Activated CD8-positive, alpha-beta memory T cell treated with anti-CD3 and anti-CD28 coated beads, Interleukin-2, amount 50 U/mL, for 24 hours (primary cell): ENCODE results near the gene TAMALIN.
A peak's percentile ranks its signal among the peaks of the same experiment; 100 is the strongest.
"Not testable (repeated sequence)": the region's sequence is repeated elsewhere in the genome, so short reads cannot be mapped to it uniquely, and the experiment has no call there.

Experiments
- DNase-seq: peaks from one replicate; pipeline ENCODE4 v3.0.0-alpha.2; 2020; ENCODE audit errors: extremely low read depth

Gene TAMALIN

DNA sequence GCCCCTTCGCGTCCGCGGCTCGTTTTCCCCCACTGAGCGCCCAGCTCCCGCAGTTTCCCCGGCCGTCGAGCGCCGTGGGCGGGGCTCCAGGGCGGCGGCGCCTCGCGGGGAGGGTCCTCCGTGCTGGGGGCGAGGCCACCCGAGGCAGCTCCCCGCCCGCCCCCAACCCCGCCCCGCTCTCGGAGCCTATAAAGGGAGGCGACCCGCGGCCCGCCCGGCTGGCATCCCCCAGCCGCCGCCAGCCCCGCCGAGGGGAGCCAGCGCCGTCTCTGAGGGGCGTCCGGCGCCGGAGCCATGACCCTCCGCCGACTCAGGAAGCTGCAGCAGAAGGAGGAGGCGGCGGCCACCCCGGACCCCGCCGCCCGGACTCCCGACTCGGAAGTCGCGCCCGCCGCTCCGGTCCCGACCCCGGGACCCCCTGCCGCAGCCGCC lies at the start of gene TAMALIN:
Gene TAMALIN, plus strand, starts transcription at position 221 of the 432 bp plus-strand sequence. Its CDS starts 74 bp downstream, at position 295.
- no peak for DNase-seq

DNA sequence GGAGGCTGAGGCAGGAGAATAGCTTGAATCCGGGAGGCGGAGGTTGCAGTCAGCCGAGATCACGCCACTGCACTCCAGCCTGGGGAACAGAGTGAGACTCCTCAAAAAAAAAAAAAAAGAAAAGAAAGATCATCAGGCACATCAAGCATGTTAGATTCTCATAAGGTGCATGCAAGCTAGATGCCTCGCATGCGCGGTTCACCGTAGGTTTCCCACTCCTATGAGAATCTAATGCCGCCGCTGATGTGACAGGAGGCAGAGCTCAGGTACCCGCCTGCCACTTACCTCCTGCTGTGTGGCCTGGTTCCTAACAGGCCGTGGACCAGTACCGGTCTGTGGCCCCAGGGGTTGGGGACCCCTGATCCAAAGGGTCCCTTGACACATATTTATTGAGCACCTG lies 48.2 kb upstream of the TAMALIN start:
- no peak for DNase-seq

DNA sequence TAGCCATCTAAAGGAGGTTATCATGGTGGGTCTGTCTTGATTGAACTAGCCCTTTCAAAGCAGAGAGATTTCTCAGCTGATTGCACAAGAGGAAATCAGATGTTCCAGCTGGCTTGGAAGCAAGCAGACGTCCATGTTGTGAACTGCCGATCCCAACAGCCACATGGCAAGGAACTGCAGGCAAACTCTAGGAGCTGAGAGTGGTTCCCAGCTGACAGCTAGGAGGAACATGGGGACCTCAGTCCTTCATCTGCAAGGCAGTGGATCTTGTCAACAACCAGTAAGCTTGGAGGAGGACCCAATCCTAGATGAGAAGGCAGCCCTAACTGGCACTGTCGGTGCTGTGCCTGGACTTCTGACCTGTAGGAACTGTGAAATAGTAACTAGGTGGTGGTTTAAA lies 47.5 kb upstream of the TAMALIN start:
- no peak for DNase-seq

DNA sequence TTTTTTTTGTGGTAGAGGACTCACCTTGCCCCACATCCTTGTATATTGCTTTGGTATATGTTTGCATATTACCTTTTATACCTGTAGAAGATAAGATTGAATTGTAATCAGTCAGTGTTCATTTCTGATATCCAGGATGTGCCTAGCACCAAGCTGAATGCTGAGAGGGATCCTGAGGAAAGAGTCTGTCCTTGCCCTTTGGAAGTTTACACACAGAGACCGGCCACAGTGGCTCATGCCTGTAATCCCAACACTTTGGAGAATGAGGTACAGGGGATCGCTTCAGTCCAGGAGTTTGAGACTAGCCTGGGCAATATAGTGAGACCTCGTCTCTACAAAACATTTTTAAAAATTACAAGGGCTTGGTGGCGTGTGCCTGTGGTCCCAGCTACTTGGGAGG lies 46.8 kb upstream of the TAMALIN start:
- no peak for DNase-seq

DNA sequence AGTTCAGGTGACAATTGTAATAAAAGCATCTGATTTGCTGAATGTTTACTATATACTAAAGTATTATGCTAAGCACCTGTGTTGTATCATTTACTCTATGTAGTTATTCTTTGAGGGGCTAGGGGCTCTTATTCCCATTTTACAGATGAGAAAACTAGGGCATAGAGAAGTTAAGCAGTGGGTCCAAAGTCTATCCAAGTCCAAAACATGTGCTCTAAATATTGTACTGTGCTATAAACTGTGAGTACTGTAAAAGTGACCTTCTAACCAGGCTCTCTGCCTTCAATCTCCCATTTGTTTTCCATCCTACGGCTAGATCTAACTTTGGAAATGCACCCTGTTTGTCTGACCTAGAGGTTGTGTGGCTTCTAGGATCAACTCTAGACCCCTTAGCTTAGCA lies 46.3 kb upstream of the TAMALIN start:
- no peak for DNase-seq

DNA sequence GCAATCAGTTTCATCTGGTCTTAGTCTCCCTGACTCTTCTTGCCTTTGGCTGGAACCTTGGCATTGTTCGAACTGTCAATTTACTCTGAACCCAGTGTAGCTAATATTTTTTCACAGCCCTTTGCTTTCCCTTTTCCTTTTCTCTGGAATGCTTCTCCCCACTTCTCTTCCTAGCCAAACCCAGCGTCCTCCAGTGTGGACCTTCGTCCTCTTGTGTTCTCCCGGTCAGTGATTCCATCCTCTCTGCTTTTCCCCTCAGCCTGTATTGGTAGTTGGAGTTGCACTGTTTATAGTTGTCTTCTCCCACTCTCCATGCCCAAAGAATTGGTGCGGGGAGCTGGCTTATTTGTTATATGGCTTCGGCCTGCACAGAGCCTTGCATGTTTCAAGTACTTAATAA lies 45.9 kb upstream of the TAMALIN start:
- no peak for DNase-seq

DNA sequence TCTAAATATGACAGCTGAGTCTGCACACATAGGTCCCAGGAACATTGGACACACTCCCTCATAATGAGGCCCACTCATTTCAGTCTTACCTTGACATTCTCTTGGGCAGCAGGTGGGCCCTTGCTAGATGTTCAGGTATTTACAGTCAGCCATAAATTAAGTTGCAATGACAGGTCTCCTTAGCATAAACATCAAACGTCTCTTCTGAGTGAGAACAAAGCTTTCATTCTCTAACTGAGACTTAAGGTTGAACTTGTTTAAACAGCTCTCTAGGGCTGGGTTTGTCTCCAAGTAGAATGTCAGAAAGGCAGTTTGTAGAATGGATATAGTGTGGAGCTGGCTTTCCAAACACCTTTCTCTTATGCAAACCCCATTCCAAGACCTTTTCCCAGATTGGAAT lies 44.9 kb upstream of the TAMALIN start:
- no peak for DNase-seq

DNA sequence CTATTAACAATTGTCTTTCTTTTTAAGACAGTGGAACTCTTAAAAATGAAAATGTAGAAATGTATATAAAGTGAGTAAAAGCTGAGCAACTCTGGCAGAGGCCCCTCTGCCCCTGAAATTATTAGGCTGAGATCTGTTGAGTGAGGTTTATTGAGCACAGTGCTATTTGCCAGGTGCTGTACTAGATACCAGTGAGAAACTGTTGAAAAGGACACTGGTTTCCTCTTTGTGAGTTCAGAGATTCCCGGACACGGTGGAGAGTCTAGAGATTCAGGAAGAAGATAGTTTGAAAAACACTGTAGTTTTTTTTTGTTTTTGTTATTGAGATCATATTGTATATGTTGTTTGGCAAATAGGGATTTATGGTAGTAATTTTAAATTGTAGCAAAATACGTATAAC lies 44.0 kb upstream of the TAMALIN start:
- DNase-seq = no peak

DNA sequence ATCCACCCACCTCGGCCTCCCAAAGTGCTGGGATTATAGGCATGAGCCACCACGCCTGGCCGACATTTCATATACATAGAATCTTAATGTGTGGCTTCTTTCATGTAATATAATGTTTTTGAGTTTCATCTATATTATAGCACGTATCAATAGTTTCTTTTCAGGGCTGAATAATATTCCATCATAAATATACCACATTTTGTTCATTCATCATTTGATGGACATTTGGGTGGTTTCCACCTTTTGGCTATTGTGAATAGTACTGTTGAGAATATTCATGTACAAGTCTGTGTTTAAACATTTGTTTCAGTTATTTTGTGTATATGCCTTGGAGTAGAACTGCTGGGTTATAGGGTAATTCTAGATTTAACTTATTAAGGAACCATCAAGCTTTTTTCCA lies 43.3 kb upstream of the TAMALIN start:
- DNase-seq = no peak

DNA sequence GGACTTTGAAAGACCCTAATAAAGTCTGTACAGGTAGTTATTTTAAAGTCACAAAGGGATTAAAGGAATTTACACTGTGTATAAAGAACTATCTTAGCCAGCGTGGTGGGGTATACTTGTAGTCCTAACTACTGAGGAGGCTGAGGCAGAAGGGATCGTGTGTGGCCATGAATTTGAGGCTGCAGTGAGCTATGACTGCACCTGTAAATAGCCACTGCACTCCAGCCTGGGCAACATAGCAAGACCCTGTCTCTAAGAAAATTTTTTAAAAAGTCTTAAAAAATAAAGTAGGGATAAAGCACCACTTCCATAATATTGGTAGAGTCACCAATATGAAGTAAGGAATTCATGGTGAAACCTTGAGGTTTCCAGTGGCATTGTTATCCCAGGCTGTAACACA lies 37.1 kb upstream of the TAMALIN start:
- no peak for DNase-seq

DNA sequence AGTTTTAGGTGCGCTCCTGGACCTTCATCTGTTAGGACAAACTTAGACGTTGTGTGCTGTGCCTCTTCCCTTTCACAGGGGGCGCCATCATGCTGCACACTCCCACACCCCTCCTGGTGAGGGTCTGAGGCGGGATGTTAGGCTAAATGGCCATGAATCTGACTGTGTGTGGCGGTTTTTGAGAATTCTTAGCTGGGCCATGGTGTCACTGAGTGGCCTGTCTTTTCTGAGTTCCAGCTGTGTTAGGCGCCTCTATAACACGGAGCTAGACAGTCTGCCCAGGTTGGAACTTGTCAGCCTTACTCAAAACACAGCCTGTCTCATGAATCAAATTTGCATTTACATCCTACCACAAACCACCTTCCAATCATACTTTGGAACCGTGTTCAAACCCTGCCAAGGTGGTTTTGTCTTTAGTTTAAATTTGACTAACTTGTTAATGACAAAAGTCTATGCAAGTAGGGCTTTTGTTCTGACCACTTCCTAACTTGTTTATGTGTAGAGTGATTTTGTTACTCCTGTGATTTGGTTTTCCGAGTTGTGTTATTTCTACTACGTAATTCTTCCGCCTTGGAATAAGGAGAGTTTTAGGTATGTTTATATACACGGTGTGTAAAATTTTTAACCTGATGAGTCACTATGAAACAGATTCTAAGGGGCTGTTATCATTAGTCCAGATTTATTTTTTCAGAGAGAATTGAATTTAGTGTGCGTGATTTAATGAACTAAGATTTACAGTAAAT lies 35.7 kb upstream of the TAMALIN start:
- DNase-seq = no peak

DNA sequence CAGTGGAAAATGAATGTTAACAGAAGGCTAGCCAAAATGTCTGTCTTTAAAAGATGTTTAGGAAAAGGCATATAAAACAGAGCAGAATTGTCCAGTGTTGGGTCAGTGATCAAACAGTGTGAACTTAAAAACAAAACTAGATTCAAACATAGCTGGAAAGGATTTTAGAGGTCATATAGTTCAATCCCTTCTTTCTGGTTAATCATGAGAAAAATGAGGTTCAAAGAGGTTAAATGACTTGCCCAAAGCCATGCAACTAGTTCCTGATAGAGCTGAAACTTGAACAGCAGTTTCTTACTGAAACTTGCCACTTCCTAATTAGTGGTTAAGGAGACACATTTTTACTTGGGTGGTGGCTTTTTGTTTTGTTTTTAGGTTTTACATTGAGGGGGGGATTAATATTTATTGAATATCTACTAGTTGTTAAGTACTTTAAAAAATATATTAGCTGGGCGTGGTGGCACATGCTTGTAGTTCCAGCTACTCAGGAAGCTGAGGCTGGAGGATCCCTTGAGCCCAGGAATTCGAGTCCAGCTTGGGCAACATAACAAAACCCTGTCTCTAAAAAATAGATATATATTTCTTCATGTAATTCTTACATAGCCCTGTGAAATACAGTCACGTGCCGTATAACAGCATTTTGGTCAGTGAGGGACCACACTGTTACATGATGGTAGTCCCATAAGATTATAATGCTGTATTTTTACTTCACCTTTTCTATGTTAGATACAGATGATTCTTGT lies 34.9 kb upstream of the TAMALIN start:
- no peak for DNase-seq

DNA sequence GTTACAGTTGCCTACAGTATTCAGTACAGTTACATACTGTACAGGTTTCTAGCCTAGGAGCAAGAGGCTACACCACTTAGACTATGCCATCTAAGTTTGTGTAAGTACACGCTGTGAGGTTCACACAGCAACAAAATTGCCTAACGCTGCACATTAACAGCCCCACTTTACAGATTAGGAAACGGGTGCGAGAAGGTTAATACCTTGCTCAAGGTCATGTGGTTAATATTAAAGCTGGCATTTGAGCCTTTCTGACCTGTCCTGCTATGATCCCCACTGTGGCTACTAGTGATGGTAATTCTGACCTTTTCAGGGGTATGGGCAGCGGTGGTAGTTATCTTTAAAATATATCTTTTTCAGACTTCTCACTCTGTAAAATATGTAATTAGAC lies 34.3 kb upstream of the TAMALIN start:
- DNase-seq = no peak

DNA sequence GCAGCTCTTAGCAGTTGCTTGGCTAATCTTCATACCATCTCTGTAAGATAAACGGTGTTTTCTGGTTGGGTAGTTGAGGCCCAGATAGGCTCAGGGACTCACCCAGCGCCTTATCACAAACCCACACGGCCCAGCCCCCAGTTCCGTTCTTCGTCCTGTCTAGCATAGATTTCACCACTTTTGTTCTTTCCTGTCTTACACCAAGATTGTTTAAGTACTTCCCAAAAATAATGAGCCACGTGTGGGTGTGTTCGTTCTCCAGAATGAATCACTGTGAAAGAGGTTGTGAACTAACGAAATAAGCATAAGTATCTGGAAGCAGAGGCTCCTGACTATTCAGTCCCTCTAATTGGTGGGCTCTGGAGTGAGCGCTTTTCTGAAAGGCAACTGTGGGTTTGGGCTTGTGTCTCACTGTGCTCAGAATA lies 33.9 kb upstream of the TAMALIN start:
- no peak for DNase-seq

DNA sequence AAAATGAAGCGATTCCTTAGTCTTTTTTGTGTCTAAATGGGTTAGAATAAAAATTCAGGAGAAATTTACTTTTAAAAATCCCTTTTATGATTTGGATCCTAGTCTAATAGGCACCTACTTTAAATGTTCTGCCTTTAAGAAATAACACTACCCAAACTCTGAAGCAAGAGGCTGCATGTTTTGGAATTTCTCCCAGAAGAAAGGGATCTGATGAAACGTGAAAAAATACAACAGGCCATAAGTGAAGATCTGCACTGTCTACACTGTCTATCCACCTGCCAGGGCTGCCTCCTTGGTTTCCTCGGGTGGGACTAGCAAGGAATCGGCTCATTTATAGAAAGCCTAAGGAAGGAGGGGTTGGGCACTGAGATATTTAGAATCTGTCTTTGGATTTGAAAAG lies 33.2 kb upstream of the TAMALIN start:
- DNase-seq = no peak

DNA sequence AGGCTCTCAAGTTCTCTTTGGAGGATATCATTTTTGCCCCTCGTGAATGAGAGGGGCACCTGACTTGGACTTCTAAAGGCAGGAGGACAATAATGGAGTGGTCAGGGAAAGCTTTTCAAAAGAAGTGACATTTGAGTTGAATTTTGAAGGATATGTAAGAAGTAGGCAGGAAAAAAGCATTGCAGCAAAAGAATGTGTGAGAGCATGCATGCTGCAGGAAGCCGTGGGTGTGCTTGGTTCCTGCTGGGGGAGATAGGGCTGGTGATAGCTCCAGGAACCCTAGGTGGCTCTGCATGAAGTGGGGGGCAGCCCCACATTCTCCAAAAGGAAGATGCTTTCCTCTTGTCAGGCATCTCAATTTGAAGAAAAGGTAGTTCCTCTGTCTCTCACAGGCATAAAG lies 32.1 kb upstream of the TAMALIN start:
- DNase-seq = no peak

DNA sequence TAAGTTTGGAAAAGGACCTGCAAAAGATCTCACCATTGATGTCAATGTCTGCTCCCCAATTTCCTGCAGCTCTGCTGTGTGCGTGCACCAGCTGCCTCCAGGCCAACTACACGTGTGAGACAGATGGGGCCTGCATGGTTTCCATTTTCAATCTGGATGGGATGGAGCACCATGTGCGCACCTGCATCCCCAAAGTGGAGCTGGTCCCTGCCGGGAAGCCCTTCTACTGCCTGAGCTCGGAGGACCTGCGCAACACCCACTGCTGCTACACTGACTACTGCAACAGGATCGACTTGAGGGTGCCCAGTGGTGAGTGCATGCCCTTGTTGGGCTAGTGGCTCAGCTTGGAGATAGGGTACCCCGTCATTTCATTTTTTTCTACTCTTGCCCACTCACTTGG lies 31.6 kb upstream of the TAMALIN start:
- DNase-seq = no peak

DNA sequence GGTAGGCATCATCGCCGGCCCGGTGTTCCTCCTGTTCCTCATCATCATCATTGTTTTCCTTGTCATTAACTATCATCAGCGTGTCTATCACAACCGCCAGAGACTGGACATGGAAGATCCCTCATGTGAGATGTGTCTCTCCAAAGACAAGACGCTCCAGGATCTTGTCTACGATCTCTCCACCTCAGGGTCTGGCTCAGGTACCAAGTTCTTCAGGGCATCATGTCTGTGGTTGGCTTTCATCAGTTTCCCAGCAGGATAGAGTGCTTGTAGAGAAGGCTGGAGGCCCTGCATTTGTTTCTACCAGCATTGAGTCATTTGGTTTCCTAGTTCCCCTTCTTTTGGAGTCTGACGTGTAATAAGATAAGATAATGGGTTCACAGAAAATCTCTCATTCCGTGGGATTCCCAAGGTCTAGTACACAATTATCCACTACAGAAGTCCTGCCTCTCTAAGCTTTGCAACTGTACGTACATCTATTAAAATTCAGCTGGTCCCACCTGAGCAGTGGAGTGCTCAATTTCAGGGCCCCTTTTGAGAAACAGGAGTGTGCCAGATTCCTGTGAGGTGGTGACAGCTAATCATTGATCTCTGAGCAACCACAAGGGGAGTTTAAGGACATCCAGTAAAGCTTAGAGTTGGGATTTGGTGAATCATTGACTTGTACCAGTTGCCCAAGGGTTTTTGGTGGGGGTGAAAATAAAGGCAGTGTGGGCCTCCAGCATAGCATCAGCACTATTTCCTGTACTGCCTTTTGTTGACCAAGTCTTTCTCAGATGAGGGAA lies 30.2 kb upstream of the TAMALIN start:
- no peak for DNase-seq

DNA sequence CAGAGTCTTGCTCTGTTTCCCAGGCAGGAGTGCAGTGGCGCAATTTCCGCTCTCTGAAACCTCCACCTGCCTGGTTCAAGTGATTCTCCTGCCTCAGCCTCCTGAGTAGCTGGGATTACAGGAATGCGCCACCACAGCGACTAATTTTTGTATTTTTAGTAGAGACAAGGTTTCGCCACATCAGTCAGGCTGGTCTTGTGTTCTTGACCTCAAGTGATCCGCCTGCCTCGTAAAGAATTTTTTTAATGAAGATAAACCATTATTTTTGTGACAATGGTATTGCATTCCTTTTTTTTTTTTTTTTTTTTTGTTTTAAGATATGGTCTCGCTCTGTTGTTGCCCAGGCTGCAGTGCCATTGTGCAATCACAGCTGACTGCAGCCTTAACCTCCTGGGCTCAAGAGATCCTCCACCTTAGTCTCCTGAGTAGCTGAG lies 29.4 kb upstream of the TAMALIN start:
- DNase-seq = no peak

DNA sequence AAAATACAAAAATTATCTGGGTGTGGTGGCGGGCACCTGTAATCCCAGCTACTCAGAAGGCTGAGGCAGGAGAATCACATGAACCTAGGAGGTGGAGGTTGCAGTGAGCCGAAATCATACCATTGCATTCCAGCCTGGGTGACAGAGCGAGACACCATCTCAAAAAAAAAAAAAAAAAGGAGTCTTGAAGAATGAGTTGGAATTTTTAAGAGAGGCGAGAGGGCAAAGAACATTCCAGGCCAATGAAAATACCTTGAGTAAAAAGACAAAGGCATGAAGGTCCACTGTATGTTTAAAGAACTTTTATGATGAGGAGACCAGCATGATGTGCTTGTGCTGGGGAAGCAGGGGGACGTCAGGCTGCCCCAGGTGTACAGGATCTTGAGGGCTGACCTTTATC lies 27.4 kb upstream of the TAMALIN start:
- DNase-seq = not testable (repeated sequence)

DNA sequence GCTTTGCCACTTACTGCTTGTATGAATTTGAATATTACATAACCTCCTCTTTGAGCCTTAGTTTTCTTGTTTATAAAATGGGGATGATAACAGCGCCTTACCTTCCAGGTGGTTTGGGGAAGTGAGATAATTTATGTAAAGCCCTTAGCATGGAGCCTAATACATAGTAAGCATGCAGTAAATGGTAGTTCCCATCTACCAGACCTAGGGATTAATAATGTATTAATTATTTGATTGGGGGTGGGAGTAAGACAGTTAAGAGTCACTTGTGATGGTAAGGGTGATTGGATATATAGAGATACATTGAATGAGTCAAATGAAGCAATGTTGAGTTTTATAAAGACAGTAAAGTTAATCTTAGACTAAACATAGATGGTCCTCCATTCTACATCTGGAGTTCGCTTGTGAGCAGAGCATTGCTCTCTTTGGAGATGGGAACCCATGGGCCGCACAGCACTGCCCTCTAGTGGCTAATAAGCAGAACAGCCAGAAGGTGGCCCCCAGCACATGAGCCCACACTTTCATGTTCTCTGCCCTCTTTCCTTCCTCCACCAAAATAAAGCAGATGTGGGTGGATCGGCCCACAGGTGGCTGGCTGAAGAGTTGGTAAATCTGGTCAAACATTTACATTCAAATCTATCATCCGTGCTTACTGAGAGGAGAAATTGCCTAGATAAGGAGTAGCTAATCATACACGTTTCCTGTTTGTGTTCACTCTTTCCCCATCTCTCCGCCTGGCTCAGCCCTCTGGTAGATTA lies 26.5 kb upstream of the TAMALIN start:
- peak; percentile 13 for DNase-seq

DNA sequence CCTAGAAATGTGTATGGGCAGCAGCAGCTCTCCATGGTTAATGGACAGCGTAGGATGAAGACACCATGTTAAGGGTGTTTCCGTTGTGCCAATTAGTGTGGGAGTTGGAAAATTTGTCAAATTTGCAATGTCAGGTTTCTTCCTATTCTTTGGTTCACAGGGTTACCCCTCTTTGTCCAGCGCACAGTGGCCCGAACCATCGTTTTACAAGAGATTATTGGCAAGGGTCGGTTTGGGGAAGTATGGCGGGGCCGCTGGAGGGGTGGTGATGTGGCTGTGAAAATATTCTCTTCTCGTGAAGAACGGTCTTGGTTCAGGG lies 26.0 kb upstream of the TAMALIN start:
- DNase-seq = no peak
